NCI-H748 (cell line): ENCODE results near the gene SRGAP2.
"Not testable (repeated sequence)": the region's sequence is repeated elsewhere in the genome, so short reads cannot be mapped to it uniquely, and the experiment has no call there.

Experiments used
- DNase-seq: peaks from one replicate; lab custom pipeline; 2025; ENCODE audit not compliant: unreplicated experiment; lab: John Stamatoyannopoulos, UW

The SRGAP2 gene

GRCh38 chr1:206204871-206205270, 1.5 kb downstream of the SRGAP2 start:
- DNase-seq, result not testable (repeated sequence)

GRCh38 chr1:206205569-206205968, 2.2 kb downstream of the SRGAP2 start:
- DNase-seq, result not testable (repeated sequence)

- DNase-seq, result not testable (repeated sequence)
These were observed 7.5 kb downstream of the SRGAP2 start for GRCh38 chr1:206210802-206211201.

GRCh38 chr1:206215600-206216392, 12.5 kb downstream of the SRGAP2 start:
- DNase-seq, result not testable (repeated sequence)

- DNase-seq, result not testable (repeated sequence)
These were observed 14.9 kb downstream of the SRGAP2 start for GRCh38 chr1:206218285-206218684.

- DNase-seq, result not testable (repeated sequence)
These were observed 15.4 kb downstream of the SRGAP2 start for GRCh38 chr1:206218765-206219164.

GRCh38 chr1:206219514-206220331, 16.4 kb downstream of the SRGAP2 start:
- DNase-seq, result not testable (repeated sequence)

- DNase-seq, result not testable (repeated sequence)
These were observed 17.1 kb downstream of the SRGAP2 start for GRCh38 chr1:206220332-206221000.

- DNase-seq, result not testable (repeated sequence)
These were observed 18.2 kb downstream of the SRGAP2 start for GRCh38 chr1:206221585-206221984.

GRCh38 chr1:206224190-206224776, 20.9 kb downstream of the SRGAP2 start:
- not testable (repeated sequence) for DNase-seq

GRCh38 chr1:206225386-206225785, 22.0 kb downstream of the SRGAP2 start:
- DNase-seq, result not testable (repeated sequence)

GRCh38 chr1:206226886-206227285, 23.5 kb downstream of the SRGAP2 start:
- not testable (repeated sequence) for DNase-seq

- DNase-seq, result not testable (repeated sequence)
These were observed 25.9 kb downstream of the SRGAP2 start for GRCh38 chr1:206229286-206229685.

- not testable (repeated sequence) for DNase-seq
These were observed 28.6 kb downstream of the SRGAP2 start for GRCh38 chr1:206231989-206232388.

- not testable (repeated sequence) for DNase-seq
These were observed 29.8 kb downstream of the SRGAP2 start for GRCh38 chr1:206232970-206233645.

GRCh38 chr1:206234189-206234916, 31.0 kb downstream of the SRGAP2 start:
- DNase-seq, result not testable (repeated sequence)

- not testable (repeated sequence) for DNase-seq
These were observed 31.8 kb downstream of the SRGAP2 start for GRCh38 chr1:206235190-206235589.

GRCh38 chr1:206240288-206240687, 36.9 kb downstream of the SRGAP2 start:
- DNase-seq, result not testable (repeated sequence)

GRCh38 chr1:206243335-206243734, 40.0 kb downstream of the SRGAP2 start:
- not testable (repeated sequence) for DNase-seq

- DNase-seq, result not testable (repeated sequence)
These were observed 42.1 kb downstream of the SRGAP2 start for GRCh38 chr1:206245479-206245878.
